ENCODE data around the gene PPP1R12B.
"Not testable (repeated sequence)": the region's sequence is repeated elsewhere in the genome, so short reads cannot be mapped to it uniquely, and the experiment has no call there.

DNA sequence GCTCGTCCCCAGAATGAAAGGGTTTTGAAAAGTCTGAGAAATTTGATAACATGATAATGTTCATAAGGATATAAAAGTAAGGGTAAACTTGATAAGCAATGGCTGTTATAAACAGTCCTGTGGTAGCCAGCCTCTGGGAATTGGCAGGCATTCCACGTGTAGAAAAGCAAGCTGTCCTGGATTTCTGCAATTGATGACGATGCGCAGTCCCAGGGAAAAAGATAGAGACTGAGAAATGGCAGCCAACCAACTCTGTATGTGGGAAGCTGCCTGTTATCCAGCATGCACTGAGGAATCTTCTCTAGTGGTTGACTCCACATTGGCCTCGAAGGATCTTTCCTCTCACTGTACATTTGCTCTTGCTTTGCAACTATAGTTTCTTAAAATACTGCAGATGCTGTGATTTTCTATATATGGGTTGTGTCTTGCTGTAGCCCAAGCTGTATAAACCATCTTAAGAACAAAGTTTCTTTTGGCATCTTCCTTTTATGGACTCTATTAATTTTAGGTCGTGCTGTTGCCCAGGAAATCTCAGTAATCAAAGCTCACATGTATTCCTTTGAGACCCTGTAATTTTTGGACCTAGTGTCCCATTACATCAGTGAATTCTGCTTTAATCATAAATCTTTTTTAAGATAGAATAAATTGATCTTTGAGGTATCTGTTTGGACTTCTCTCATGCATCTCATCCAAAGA is 157.5 kb downstream of the PPP1R12B start:
- TF ChIP-seq, protein P1, sequence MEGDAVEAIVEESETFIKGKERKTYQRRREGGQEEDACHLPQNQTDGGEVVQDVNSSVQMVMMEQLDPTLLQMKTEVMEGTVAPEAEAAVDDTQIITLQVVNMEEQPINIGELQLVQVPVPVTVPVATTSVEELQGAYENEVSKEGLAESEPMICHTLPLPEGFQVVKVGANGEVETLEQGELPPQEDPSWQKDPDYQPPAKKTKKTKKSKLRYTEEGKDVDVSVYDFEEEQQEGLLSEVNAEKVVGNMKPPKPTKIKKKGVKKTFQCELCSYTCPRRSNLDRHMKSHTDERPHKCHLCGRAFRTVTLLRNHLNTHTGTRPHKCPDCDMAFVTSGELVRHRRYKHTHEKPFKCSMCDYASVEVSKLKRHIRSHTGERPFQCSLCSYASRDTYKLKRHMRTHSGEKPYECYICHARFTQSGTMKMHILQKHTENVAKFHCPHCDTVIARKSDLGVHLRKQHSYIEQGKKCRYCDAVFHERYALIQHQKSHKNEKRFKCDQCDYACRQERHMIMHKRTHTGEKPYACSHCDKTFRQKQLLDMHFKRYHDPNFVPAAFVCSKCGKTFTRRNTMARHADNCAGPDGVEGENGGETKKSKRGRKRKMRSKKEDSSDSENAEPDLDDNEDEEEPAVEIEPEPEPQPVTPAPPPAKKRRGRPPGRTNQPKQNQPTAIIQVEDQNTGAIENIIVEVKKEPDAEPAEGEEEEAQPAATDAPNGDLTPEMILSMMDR (IDR thresholded peaks at IDR 0.05; ENCODE audit: low read depth, low read length, poor library complexity, severe bottlenecking): not testable (repeated sequence)
- not testable (repeated sequence) for TF ChIP-seq EZH2phosphoT487 (IDR thresholded peaks at IDR 0.05; ENCODE audit: borderline replicate concordance, low read length)
